HEK293 (cell line): ENCODE results near the gene DTHD1.

Source experiments
- CTCF ChIP-seq: fragments of 450-650 bp; formaldehyde crosslinking; IDR thresholded peaks from 2 replicates; pipeline ENCODE4 v1.5.1; 2016; ENCODE audit warnings: missing biosample characterization, missing genetic modification characterization
- INSM2 ChIP-seq: fragments of 450-650 bp; formaldehyde crosslinking; IDR thresholded peaks from 2 replicates; pipeline ENCODE4 v1.5.1; 2016; ENCODE audit warnings: missing biosample characterization, missing genetic modification characterization
- KLF9 ChIP-seq: fragments of 450-650 bp; formaldehyde crosslinking; IDR thresholded peaks from 2 replicates; pipeline ENCODE4 v1.5.1; 2016; ENCODE audit warnings: missing biosample characterization, missing genetic modification characterization, low read depth
- OVOL3 ChIP-seq: fragments of 450-650 bp; formaldehyde crosslinking; IDR thresholded peaks from 2 replicates; pipeline ENCODE4 v1.5.1; 2016; ENCODE audit warnings: missing biosample characterization, missing genetic modification characterization
- REST ChIP-seq: fragments of 450-650 bp; formaldehyde crosslinking; IDR thresholded peaks from 2 replicates; pipeline ENCODE4 v1.5.1; 2016; ENCODE audit warnings: missing biosample characterization, missing genetic modification characterization
- ZBTB17 ChIP-seq: fragments of 450-650 bp; formaldehyde crosslinking; IDR thresholded peaks from 2 replicates; pipeline ENCODE4 v1.5.1; 2016; ENCODE audit warnings: missing biosample characterization, missing genetic modification characterization
- ZNF624 ChIP-seq: fragments of 450-650 bp; formaldehyde crosslinking; IDR thresholded peaks from 2 replicates; pipeline ENCODE4 v1.5.1; 2017; ENCODE audit warnings: missing biosample characterization, missing genetic modification characterization
- ZNF677 ChIP-seq: fragments of 450-650 bp; IDR thresholded peaks from 2 replicates; pipeline ENCODE4 v1.5.0; 2018; ENCODE audit warnings: missing biosample characterization, mild to moderate bottlenecking, missing genetic modification characterization, moderate library complexity

GRCh38 chr4:36313301-36313700, 31.9 kb downstream of the DTHD1 start:
- no peak for TF ChIP-seq CTCF
- TF ChIP-seq INSM2 (tag by site-specific recombination): no peak
- TF ChIP-seq REST (tag by site-specific recombination): no peak
- no peak for TF ChIP-seq ZNF677 (tag by site-specific recombination)
- TF ChIP-seq KLF9: no peak
- TF ChIP-seq OVOL3 (tag by site-specific recombination): no peak
- no peak for TF ChIP-seq ZBTB17 (tag by site-specific recombination)
- no peak for TF ChIP-seq ZNF624
